Subcutaneous adipose tissue (tissue), 4 donors: ENCODE measurements around the gene SLC23A1. TPM values are rescaled to one million over a fixed set of nuclear protein-coding genes. Genes with fewer than 3 reads are reported as not detected.

Source experiments
- total RNA-seq, 4 donors: library from RNA; depleted of rRNA; stranded (reverse); fragments of >200 nt; gene quantifications; one replicate each; pipeline ENCODE4 v1.1.0, GENCODE V29; 2016
- TF ChIP-seq, protein P1 (sequence below): fragments of 450-650 bp; IDR thresholded peaks from one replicate; pipeline ENCODE4 v1.5.1; 2016; ENCODE audit warnings: low read depth, mild to moderate bottlenecking, control low read depth, antibody characterized with exemption, moderate library complexity

SLC23A1 gene
- total RNA-seq, 4 donors from 2014 or later = not detected

DNA sequence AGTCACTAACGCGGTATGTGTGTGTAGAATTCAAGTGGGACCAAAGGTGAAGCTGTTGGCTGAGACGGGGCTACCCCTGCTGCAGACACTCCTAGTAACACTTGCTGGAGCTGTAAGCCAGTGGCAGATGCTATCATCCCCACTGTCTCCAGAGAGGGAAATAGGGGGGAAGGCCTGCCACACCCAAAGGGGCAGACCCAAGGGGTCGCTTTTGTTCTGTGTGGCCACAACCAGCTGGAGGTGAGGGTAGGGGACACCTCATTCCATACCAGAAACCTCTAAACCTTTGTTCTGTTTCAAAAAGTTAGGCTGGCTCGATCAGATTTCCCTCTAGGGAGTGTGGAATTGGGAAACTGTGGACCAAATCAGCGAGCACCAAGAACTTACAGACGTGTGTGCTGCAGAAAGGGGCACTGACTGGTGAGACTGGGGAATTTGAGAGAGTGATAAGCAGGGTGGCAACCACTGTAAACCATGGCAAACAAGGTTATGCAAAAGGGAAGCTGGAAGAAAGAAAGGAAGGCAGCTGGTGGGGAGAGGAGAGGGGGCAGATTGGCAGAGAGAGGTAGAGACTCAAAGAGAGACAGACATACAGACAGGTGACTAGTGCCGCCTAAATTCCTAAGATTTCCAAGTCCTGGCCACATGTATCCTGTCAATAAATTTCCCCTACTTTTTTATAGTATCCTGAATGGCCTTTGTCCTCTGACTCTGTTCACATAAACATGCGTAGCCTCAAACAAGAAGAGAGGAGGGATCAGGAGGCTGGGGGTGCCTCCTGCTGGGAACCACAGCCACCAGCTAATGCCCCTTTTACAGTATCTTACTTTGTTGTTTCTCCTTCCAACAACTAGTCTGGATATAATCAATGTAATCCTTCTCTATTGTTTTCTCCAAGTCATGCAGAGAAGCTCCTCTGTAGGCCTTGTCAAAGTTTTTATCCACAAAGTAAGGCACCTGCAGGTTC, 36.4 kb upstream of the SLC23A1 start:
- TF ChIP-seq, protein P1, sequence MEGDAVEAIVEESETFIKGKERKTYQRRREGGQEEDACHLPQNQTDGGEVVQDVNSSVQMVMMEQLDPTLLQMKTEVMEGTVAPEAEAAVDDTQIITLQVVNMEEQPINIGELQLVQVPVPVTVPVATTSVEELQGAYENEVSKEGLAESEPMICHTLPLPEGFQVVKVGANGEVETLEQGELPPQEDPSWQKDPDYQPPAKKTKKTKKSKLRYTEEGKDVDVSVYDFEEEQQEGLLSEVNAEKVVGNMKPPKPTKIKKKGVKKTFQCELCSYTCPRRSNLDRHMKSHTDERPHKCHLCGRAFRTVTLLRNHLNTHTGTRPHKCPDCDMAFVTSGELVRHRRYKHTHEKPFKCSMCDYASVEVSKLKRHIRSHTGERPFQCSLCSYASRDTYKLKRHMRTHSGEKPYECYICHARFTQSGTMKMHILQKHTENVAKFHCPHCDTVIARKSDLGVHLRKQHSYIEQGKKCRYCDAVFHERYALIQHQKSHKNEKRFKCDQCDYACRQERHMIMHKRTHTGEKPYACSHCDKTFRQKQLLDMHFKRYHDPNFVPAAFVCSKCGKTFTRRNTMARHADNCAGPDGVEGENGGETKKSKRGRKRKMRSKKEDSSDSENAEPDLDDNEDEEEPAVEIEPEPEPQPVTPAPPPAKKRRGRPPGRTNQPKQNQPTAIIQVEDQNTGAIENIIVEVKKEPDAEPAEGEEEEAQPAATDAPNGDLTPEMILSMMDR = no peak

DNA sequence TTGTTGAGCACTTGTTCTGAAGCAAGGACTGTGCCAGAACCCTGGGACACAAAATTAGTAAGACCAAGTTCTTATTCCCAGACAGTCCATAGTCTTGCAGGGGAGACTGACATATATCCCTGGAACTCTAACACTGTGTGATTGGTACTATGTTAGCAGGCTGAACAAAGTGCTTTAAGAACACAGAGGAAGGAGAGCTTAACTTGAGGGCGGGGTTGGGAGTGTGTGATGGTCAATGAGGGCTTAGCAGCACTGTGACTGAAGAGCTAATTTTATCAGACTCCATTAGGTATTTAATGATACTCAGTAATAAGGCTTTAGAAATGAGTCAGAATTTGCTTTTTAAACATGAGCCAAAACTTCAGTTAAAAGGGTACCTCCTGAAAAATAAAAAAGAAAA, 35.7 kb upstream of the SLC23A1 start:
- TF ChIP-seq, protein P1 = no peak

DNA sequence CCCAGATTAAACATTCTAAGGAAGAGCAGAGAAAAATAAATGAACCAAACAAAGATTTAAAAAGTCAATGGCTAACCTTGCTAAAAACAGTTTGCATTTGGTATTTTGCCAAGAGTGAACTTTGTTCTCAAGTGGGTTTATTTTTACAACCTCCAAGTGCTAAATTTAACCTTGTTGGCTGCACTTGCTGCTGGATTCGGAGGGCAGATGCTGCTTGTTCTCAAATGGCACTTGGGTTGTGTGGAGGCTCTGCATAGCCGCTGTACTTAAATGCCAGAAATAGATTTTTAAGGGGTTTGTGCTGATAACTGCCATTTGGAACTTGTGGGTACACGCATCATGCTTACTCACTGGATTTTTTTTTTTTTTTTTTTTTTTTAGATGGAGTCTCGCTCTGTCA, 34.1 kb upstream of the SLC23A1 start:
- TF ChIP-seq, protein P1 = no peak

DNA sequence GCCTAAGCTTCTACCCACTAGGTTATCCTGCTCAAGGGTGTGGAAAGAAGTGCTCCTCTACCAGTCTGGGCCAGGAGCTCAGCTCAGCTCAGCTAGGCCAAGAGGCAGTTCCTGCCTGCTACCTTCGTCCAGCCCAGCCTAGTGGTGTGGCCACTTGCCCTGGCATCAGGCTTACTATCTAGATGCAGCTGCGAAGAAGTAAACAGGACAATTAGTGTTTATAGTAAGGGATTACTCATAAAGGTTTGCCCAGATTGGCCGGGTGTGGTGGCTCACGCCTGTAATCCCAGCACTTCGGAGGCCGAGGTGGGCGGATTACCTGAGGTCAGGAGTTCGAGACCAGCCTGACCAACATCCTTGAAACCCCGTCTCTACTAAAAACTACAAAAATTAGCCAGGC, 33.6 kb upstream of the SLC23A1 start:
- TF ChIP-seq, protein P1 = no peak

DNA sequence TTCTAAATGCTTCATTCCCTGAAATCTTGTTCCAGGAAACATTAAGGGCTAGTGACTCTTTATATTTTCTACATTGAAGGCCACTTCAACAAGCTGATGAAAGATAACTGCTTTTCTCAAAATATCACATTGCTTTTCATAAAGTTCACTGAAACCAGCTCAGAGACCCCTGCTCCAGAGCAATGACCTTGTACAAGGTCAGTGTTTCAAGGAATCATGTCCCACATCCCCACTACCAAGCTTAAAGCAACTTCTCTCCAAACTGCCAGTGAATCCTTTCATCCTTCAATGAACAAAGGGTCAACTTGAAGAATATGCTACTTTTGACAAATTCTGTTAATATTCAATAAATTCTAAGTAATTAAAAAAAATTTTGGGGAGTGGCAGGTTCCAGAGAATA, 32.8 kb upstream of the SLC23A1 start:
- TF ChIP-seq, protein P1 = no peak

DNA sequence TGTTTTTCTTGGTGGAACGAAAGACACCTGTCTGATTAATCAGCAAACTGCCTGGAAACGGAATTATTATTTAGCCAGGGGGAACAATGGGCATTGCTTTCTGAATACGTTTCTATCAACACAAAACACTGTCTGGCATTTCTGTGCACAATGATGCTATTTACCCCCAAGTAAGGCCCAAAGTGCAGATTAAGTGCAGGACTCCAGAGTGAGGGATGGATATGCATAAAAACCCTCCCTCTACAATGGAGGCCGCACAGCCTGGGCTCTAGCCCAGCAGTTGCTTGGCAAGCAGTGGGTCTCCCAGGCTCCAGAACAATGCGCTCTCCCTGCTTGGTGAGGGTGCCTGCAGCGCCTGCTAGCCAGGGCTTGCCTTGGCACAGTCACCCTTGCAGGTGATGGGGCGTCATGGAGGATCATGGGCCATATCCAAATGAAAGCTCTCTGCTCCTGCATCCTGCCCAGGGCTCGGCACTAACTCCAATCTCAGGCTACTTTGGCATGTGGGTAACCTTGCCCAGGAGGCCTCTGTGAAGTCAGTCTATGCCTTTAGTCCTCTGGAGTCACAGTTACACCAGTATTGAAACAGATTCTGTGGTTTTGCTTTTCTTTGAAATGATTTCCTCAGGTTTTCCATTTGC, 32.2 kb upstream of the SLC23A1 start:
- TF ChIP-seq, protein P1 = no peak

DNA sequence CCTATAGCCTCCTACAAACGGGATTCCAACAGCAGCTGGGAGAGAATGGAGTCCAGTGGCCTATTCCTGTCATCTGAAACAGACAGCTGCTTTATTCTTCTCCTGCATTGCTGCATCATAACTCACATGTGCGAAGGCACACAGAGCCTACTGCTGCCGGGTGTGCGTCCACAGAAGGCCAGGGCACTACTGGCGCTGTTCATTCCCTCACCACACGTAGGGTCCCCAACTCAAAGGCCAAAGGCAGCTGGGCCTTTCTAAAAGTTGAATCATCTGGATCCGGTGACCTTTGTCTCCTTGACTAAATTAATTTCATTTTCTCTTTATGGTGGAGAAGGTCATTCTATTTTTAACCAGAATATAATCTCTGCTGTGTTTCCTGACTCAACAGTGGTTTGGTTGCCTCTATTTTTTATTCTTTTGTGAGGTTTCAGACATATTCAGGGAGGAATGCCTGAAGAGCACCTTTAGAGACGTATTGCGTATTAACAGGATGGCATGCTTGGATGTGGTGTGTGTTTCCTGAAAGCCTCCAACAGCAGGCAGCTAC, 31.6 kb upstream of the SLC23A1 start:
- TF ChIP-seq, protein P1 = no peak
